Subcutaneous adipose tissue (tissue), 4 donors: ENCODE data around the gene DIP2C. TPM values are rescaled to one million over a fixed set of nuclear protein-coding genes. Genes with fewer than 3 reads are reported as not detected.

ENCODE experiments used
- CTCF ChIP-seq: fragments of 450-650 bp; IDR thresholded peaks from one replicate; pipeline ENCODE4 v1.5.1; 2016; ENCODE audit warnings: low read depth, mild to moderate bottlenecking, control low read depth, antibody characterized with exemption, moderate library complexity
- total RNA-seq, 4 donors: library from RNA; depleted of rRNA; stranded (reverse); fragments of >200 nt; gene quantifications; one replicate each; pipeline ENCODE4 v1.1.0, GENCODE V29; 2016

The DIP2C gene
- total RNA-seq, 4 donors from 2014 or later, result 32.1 to 64.0 (median 40.5) TPM

GRCh38 chr10:390449-391100, 298.9 kb downstream of the DIP2C start:
- TF ChIP-seq CTCF, result no peak

GRCh38 chr10:389836-390448, 299.5 kb downstream of the DIP2C start:
- TF ChIP-seq CTCF, result no peak

- no peak for TF ChIP-seq CTCF
Measured at GRCh38 chr10:389261-389790, 300.1 kb downstream of the DIP2C start.

- TF ChIP-seq CTCF, result no peak
Measured at GRCh38 chr10:388661-389045, 300.8 kb downstream of the DIP2C start.

GRCh38 chr10:387909-388660, 301.4 kb downstream of the DIP2C start:
- TF ChIP-seq CTCF, result no peak

GRCh38 chr10:387593-387891, 301.9 kb downstream of the DIP2C start:
- no peak for TF ChIP-seq CTCF
